H7 (cell line): Measurements from ENCODE around the gene CBARP. TPM values are rescaled to one million over a fixed set of nuclear protein-coding genes. Genes with fewer than 3 reads are reported as not detected.

Source experiments
- DNase-seq: peaks from one replicate; pipeline ENCODE4 v3.0.0; 2012
- H3K27me3 ChIP-seq: 2 replicates; pipeline ENCODE4 v1.6.0; 2011; ENCODE audit warnings: mild to moderate bottlenecking, low read length; ENCODE audit not compliant: control insufficient read depth, insufficient read depth
- H3K36me3 ChIP-seq: replicated peaks from 2 replicates; pipeline ENCODE4 v1.5.1; 2011; ENCODE audit warnings: low read length; ENCODE audit not compliant: control insufficient read depth, insufficient read depth
- H3K4me3 ChIP-seq: 2 replicates; pipeline ENCODE4 v1.5.1; 2011; ENCODE audit warnings: low read depth, mild to moderate bottlenecking, control low read depth, low read length, moderate library complexity; ENCODE audit not compliant: insufficient read depth
- total RNA-seq: library from RNA; depleted of rRNA; stranded (reverse); fragments of >200 nt; shearing (Covaris generic); gene quantifications from 2 replicates; pipeline ENCODE4 v1.2.3, GENCODE V29; 2014

CBARP gene
- total RNA-seq, 1 experiment from 2014 or later, result 6.7 TPM

- no peaks in the 10 kb centered on the region for H3K36me3 ChIP-seq
- DNase-seq, result no peak
- no peaks in the 10 kb centered on the region for H3K27me3 ChIP-seq
- H3K4me3 ChIP-seq, result no peak overlapping the region
Measured at GRCh38 chr19:1245494-1246264, 7.9 kb upstream of the CBARP start.

GRCh38 chr19:1244693-1245451 lies 7.1 kb upstream of the CBARP start:
- H3K27me3 ChIP-seq, result no peaks in the 10 kb centered on the region
- H3K4me3 ChIP-seq, result no peak overlapping the region
- no peaks in the 10 kb centered on the region for H3K36me3 ChIP-seq
- DNase-seq, result no peak

- no peak overlapping the region for H3K4me3 ChIP-seq
- DNase-seq, result peak; percentile 98
- H3K36me3 ChIP-seq, result no peaks in the 10 kb centered on the region
- no peaks in the 10 kb centered on the region for H3K27me3 ChIP-seq
Measured at GRCh38 chr19:1243768-1244692, 6.2 kb upstream of the CBARP start.

- no peaks in the 10 kb centered on the region for H3K36me3 ChIP-seq
- H3K27me3 ChIP-seq, result no peaks in the 10 kb centered on the region
- H3K4me3 ChIP-seq, result peak within 1 kb of the TSS; percentile 69
- peak; percentile 99 for DNase-seq
Measured at GRCh38 chr19:1241417-1242095, 3.8 kb upstream of the CBARP start, which contains the start of gene ATP5F1D. Gene ATP5F1D, plus strand, starts transcription at chr19:1241751. Its CDS starts 100 bp downstream, at chr19:1241851.

- DNase-seq, result no peak
- no peak overlapping the region for H3K4me3 ChIP-seq
- no peaks in the 10 kb centered on the region for H3K27me3 ChIP-seq
- H3K36me3 ChIP-seq, result no peaks in the 10 kb centered on the region; the same call in 1 of the 2 replicates
Measured at GRCh38 chr19:1240925-1241324, 3.1 kb upstream of the CBARP start.

GRCh38 chr19:1239796-1240737 lies 2.3 kb upstream of the CBARP start:
- DNase-seq, result peak; percentile 100
- Histone ChIP-seq H3K27me3 (no peaks in the 10 kb centered on the region), H3K4me3 (peak overlapping the region; percentile 57), H3K36me3 (peaks cover 3% of the 10 kb centered on the region)

GRCh38 chr19:1239420-1239795 lies 1.6 kb upstream of the CBARP start:
- Histone ChIP-seq H3K36me3 (peaks cover 3% of the 10 kb centered on the region), H3K4me3 (no peak overlapping the region), H3K27me3 (no peaks in the 10 kb centered on the region)
- no peak for DNase-seq

- DNase-seq, result no peak
- Histone ChIP-seq H3K27me3 (no peaks in the 10 kb centered on the region), H3K4me3 (peak overlapping the region; percentile 47), H3K36me3 (peaks cover 3% of the 10 kb centered on the region)
Measured at GRCh38 chr19:1238369-1239303, 831 bp upstream of the CBARP start.

GRCh38 chr19:1237027-1237659 lies 662 bp downstream of the CBARP start:
- no peaks in the 10 kb centered on the region for H3K27me3 ChIP-seq
- H3K36me3 ChIP-seq, result peaks cover 3% of the 10 kb centered on the region
- DNase-seq, result peak; percentile 91
- H3K4me3 ChIP-seq, result peak overlapping the region; percentile 82

GRCh38 chr19:1236576-1236975 lies 1.2 kb downstream of the CBARP start:
- Histone ChIP-seq H3K4me3 (peak overlapping the region; percentile 82), H3K36me3 (peaks cover 4% of the 10 kb centered on the region), H3K27me3 (no peaks in the 10 kb centered on the region)
- DNase-seq, result peak; percentile 90

GRCh38 chr19:1235625-1236538 lies 1.9 kb downstream of the CBARP start:
- Histone ChIP-seq H3K36me3 (peaks cover 4% of the 10 kb centered on the region), H3K4me3 (peak overlapping the region; percentile 82), H3K27me3 (no peaks in the 10 kb centered on the region)
- DNase-seq, result no peak
